K562 (cell line): ENCODE data around the gene ADK. TPM values are rescaled to one million over a fixed set of nuclear protein-coding genes. Genes with fewer than 3 reads are reported as not detected.
"Not testable (repeated sequence)": the region's sequence is repeated elsewhere in the genome, so short reads cannot be mapped to it uniquely, and the experiment has no call there.

Source experiments
- ATAC-seq: fragments of 200-7000 bp; cut with Tn5 transposase; 3 replicates; pipeline ENCODE4 v1.9.1; 2020; ENCODE audit warnings: moderate library complexity
- BruUV-seq: library from RNA; stranded (reverse); fragments of 400-500 nt; replicated peaks from 2 replicates; lab custom pipeline; 2021; lab: Mats Ljungman, UMichigan
- CTCF ChIA-PET: fragments of 300-600 bp; formaldehyde crosslinking; extraction: SDS; loops from one replicate; lab custom pipeline; 2021; ENCODE audit warnings: low intra/inter-chr PET ratio; lab: Yijun Ruan, JAX
- POLR2A ChIA-PET: fragments of 300-600, 350-650 bp; sonication (Branson Sonifier 250); formaldehyde crosslinking; extraction: SDS; loops from one replicate; lab custom pipeline; 2021; ENCODE audit warnings: antibody characterized with exemption, inconsistent platforms; lab: Yijun Ruan, JAX
- DNase-seq, 4 experiments: peaks; one replicate each; pipeline versions ENCODE4 v3.0.0 to v3.0.0-alpha.2; 2011 to 2018; ENCODE audit warnings: low spot score in 3 of 4, mixed read lengths in 3 of 4; ENCODE audit errors: extremely low read depth in 1 of 4
- FAIRE-seq: peaks from 2 replicates; lab custom pipeline; 2011; peaks lifted over from hg19 to GRCh38; lab: Jason Lieb, UNC
- H2AFZ ChIP-seq: 2 replicates; pipeline ENCODE4 v1.6.0; 2011; ENCODE audit warnings: low read depth, low read length, control low read depth, inconsistent platforms
- H3K27ac ChIP-seq: fragments of 200-600 bp; 3 replicates; pipeline ENCODE4 v1.8.0; 2011; ENCODE audit warnings: low read depth, mild to moderate bottlenecking, control low read depth, inconsistent platforms, low read length, moderate library complexity, mixed read lengths; ENCODE audit errors: extremely low read depth
- H3K27me3 ChIP-seq, 2 experiments: fragments of 300-600 bp in 1 of 2; 2 replicates in 1 of 2; 3 replicates in 1 of 2; pipeline versions ENCODE4 v1.6.0 to v1.8.0; 2011; ENCODE audit warnings: inconsistent platforms in 2 of 2, low read length in 2 of 2, mild to moderate bottlenecking in 1 of 2, mixed read lengths in 1 of 2, moderate library complexity in 1 of 2; ENCODE audit not compliant: control insufficient read depth in 2 of 2, insufficient read depth in 2 of 2
- H3K36me3 ChIP-seq: fragments of 300-600 bp; 3 replicates; pipeline ENCODE4 v1.8.0; 2011; ENCODE audit warnings: mild to moderate bottlenecking, low read length, inconsistent platforms; ENCODE audit not compliant: control insufficient read depth, insufficient read depth
- H3K4me1 ChIP-seq, 2 experiments: fragments of 200-600 bp in 1 of 2; replicated peaks in 1 of 2; 2 replicates in 1 of 2; 3 replicates in 1 of 2; pipeline versions ENCODE4 v1.5.1 to v1.8.0; 2011; ENCODE audit warnings: inconsistent platforms in 2 of 2, low read length in 2 of 2, mild to moderate bottlenecking in 1 of 2, mixed read lengths in 1 of 2, moderate library complexity in 1 of 2; ENCODE audit not compliant: control insufficient read depth in 2 of 2, insufficient read depth in 2 of 2
- H3K4me2 ChIP-seq: 2 replicates; pipeline ENCODE4 v1.6.1; 2011; ENCODE audit warnings: low read length, control low read depth, inconsistent platforms, mixed read lengths; ENCODE audit not compliant: insufficient read depth
- H3K4me3 ChIP-seq: fragments of 200-600 bp; sonication (generic), shearing (Covaris generic); 2 replicates; pipeline ENCODE4 v1.5.1; 2016; ENCODE audit warnings: control low read depth, inconsistent platforms
- H3K79me2 ChIP-seq: fragments of 200-600 bp; 3 replicates; pipeline ENCODE4 v1.8.0; 2011; ENCODE audit warnings: low read length, inconsistent platforms; ENCODE audit not compliant: control insufficient read depth, insufficient read depth
- H3K9ac ChIP-seq, 2 experiments: 2 replicates each; pipeline versions ENCODE4 v1.6.0 to v1.6.1; 2011; ENCODE audit warnings: low read depth in 2 of 2, low read length in 2 of 2, control low read depth in 1 of 2, inconsistent platforms in 1 of 2, mild to moderate bottlenecking in 1 of 2, mixed read lengths in 1 of 2; ENCODE audit not compliant: insufficient read depth in 1 of 2
- H3K9me1 ChIP-seq: one replicate; pipeline ENCODE4 v1.6.0; 2011; ENCODE audit warnings: inconsistent platforms, mild to moderate bottlenecking, low read length, moderate library complexity; ENCODE audit not compliant: control insufficient read depth, insufficient read depth
- H3K9me3 ChIP-seq: replicated peaks from 2 replicates; pipeline ENCODE4 v1.5.1; 2011; ENCODE audit warnings: low read depth, low read length, inconsistent platforms; ENCODE audit not compliant: control insufficient read depth, insufficient read depth
- H4K20me1 ChIP-seq: replicated peaks from 2 replicates; pipeline ENCODE4 v1.6.1; 2011; ENCODE audit warnings: low read length, inconsistent platforms, mixed read lengths; ENCODE audit not compliant: control insufficient read depth, insufficient read depth
- ATF7 ChIP-seq: fragments of 450-650 bp; IDR thresholded peaks from 2 replicates; pipeline ENCODE4 v1.7.1; 2014; ENCODE audit warnings: mild to moderate bottlenecking, moderate library complexity
- BCOR ChIP-seq: fragments of 450-650 bp; IDR thresholded peaks from 2 replicates; pipeline ENCODE4 v1.6.1; 2016
- E2F4 ChIP-seq: sonication (generic); formaldehyde crosslinking; IDR thresholded peaks from 2 replicates; pipeline ENCODE4 v1.8.0; 2022; ENCODE audit warnings: mild to moderate bottlenecking, low read depth, missing genetic modification reagents
- IRF1 ChIP-seq: sonication (generic); formaldehyde crosslinking; IDR thresholded peaks from 2 replicates; pipeline ENCODE4 v1.8.0; 2022; ENCODE audit warnings: missing genetic modification reagents, mild to moderate bottlenecking, borderline replicate concordance
- KDM1A ChIP-seq, 2 experiments: fragments of 450-650 bp; IDR thresholded peaks; 2 replicates each; pipeline ENCODE4 v1.6.1; 2016; ENCODE audit warnings: mild to moderate bottlenecking in 2 of 2
- MCM7 ChIP-seq, 2 experiments: fragments of 450-650 bp; IDR thresholded peaks; 2 replicates each; pipeline ENCODE4 v1.6.1; 2016 to 2018
- MTA1 ChIP-seq: fragments of 450-650 bp; IDR thresholded peaks from 2 replicates; pipeline ENCODE4 v1.6.1; 2017; ENCODE audit warnings: borderline replicate concordance
- PHF20 ChIP-seq: fragments of 450-650 bp; IDR thresholded peaks from 2 replicates; pipeline ENCODE4 v1.6.1; 2018; ENCODE audit not compliant: partially characterized antibody
- RBM25 ChIP-seq: fragments of 200-400 bp; formaldehyde crosslinking; IDR thresholded peaks from 2 replicates; pipeline ENCODE4 v1.6.1; 2018; ENCODE audit warnings: low read length, low read depth, moderate library complexity; ENCODE audit not compliant: severe bottlenecking
- ZBTB34 ChIP-seq: fragments of 250-450 bp; sonication (Bioruptor Pico); IDR thresholded peaks from 2 replicates; pipeline ENCODE4 v1.8.0; 2021; ENCODE audit warnings: mild to moderate bottlenecking, moderate library complexity
- ZNF140 ChIP-seq: fragments of 250-450 bp; sonication (Bioruptor Pico); IDR thresholded peaks from 2 replicates; pipeline ENCODE4 v1.8.0; 2021; ENCODE audit warnings: moderate library complexity, mild to moderate bottlenecking, inconsistent platforms
- ZNF146 ChIP-seq: IDR thresholded peaks from one replicate; pipeline ENCODE4 v1.6.1; 2018; ENCODE audit warnings: missing compliant biosample characterization; ENCODE audit not compliant: unreplicated experiment
- WGBS: fragments of 100-300 bp; shearing (Covaris generic); methylation state at CpG from one replicate; pipeline ENCODE4 v1.1.6; 2016; ENCODE audit warnings: low coverage, mixed read lengths; ENCODE audit not compliant: insufficient coverage; ENCODE audit errors: missing lambda C conversion rate; 5-methylcytosine and 5-hydroxymethylcytosine counted together
- in situ Hi-C: fragments of 300-500 bp; cut with MboI; formaldehyde crosslinking; loops from 4 replicates; pipeline ENCODE4 v1.15.0; 2018; ENCODE audit warnings: inconsistent platforms, mixed read lengths
- intact Hi-C: fragments of 100-400 bp; cut with micrococcal nuclease; formaldehyde crosslinking; loops from 2 replicates; pipeline ENCODE4 v1.14.2; 2022
- polyA plus RNA-seq, 8 experiments: library from polyadenylated mRNA; depleted of rRNA in 4 of 8; stranded (reverse) in 5 of 8; unstranded in 3 of 8; fragments of >200 nt; fragmentation: Nextera tagmentation in 2 of 8; fragmentation: Illumina TruSeq in 1 of 8; extraction: Ambion mirVana in 2 of 8; extraction: Trizol in 1 of 8; gene quantifications; 2 replicates each; pipeline versions ENCODE4 v1.2.1 to v1.2.3, GENCODE V29; 2011 to 2014; ENCODE audit warnings: inconsistent platforms in 1 of 8, missing spikeins in 1 of 8
- total RNA-seq, 7 experiments: library from RNA; depleted of rRNA in 6 of 7; stranded (reverse); fragments of >200 nt in 6 of 7; fragmentation: Illumina TruSeq in 2 of 7; extraction: Trizol in 2 of 7; gene quantifications; 2 replicates each; pipeline versions ENCODE4 v1.2.1 to v1.2.3, GENCODE V29; 2011 to 2021; ENCODE audit warnings: low replicate concordance in 1 of 7

Gene ADK
- total and polyA plus RNA-seq, 9 of the 15 experiments (the other 6 are each of a cell fraction or from before 2014, with no cell fraction given): 54.2 to 97.8 (median 73.6) TPM

GRCh38 chr10:74347522-74347921 is 196.5 kb downstream of the ADK start (continued):
- TF ChIP-seq MTA1 (no peak), ATF7 (no peak), E2F4 (CRISPR knock-in tag) (no peak), ZNF140 (CRISPR knock-in tag) (no peak), IRF1 (no peak), MCM7 (IDR thresholded peaks at IDR 0.05) (no peak), ZBTB34 (CRISPR knock-in tag) (no peak)

- not testable (repeated sequence) for H2AFZ ChIP-seq
- WGBS: 89% methylated on average over 3 of the region's 3 CpGs
These were observed 202.0 kb downstream of the ADK start for GRCh38 chr10:74353021-74353420.

More at GRCh38 chr10:74353021-74353420, 202.0 kb downstream of the ADK start:
- H3K9me1 ChIP-seq, CTCF ChIA-PET, H3K4me3 ChIP-seq, H3K27me3 ChIP-seq, H3K4me1 ChIP-seq, H4K20me1 ChIP-seq, DNase-seq, in situ Hi-C loops, BruUV-seq, FAIRE-seq, H3K79me2 ChIP-seq, ATAC-seq, H3K9me3 ChIP-seq, intact Hi-C loops, H3K9ac ChIP-seq, H3K27ac ChIP-seq, H3K4me2 ChIP-seq: not testable (repeated sequence)
- TF ChIP-seq RBM25 (peak; percentile 51), PHF20 (peak; percentile 39), ZNF146 (CRISPR knock-in tag) (peak; percentile 98), BCOR (peak; percentile 77), KDM1A (IDR thresholded peaks at IDR 0.05) (peak; percentile 39 to 45; a peak in 2 of 4 replicates)
- TF ChIP-seq, all 486 proteins: peak for 5; not testable (repeated sequence) for 481
- POLR2A ChIA-PET: interaction anchor here (0.6 kb wide), 1 partner anchor 200 kb away, joined by 3 read pairs; no protein-coding TSS in a partner anchor
- not testable (repeated sequence) for H3K36me3 ChIP-seq
